ENCODE data around the gene TFIP11.

The TFIP11 gene

DNA sequence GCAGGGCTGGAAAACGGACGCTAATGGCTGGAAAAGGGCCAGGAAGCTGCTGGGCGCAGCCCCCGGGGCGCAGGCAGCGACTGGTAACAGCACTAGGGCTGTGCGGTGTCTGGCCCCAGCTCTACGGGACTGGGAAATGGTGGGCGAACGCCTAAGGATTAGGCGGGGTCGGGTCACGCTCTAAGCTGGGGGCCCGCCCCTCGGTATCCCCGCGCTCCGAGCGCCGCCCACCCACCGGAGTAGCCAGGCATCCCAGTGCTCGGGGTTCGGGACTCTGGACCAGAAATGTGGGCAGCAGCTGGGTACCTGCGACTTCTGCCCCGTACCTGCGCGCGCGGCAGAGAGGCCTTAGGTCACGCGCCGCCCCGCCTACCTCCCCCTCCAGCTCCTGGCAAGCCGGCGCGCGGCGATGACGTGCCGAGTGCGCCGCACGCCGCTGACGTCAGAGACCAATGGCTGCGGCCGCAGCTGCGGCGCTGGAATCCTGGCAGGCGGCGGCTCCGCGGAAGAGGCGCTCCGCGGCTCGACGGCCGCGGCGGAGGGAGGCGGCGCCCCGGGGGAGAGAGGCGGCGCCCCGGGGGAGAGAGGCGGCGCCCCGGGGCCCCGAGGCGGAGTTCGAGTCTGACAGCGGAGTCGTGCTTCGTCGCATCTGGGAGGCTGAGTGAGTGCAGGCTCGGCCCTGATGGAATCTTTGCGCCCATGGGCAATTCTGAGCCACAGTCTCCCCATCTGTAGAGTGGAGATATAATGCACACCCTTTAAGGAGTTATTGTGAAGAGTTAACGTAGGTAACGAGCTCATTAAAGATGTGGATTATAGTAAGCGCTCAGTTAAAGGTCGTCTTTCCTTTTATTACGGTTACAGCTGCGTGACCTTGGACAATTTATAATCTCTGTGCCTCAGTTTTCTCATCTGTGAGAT, 28.6 kb downstream of the TFIP11 start, which contains the start of the genes HPS4 and SRRD:
TSS of gene HPS4 (minus strand) at position 345 of the 921 bp plus-strand sequence. CDS start 2,021 bp downstream, outside the sequence.
TSS of gene SRRD (plus strand) at position 439 of the 921 bp plus-strand sequence. CDS start at position 453, 14 bp downstream.
- peak within 1 kb of the TSS; percentile 67 for H3K27ac ChIP-seq
- TF ChIP-seq, protein P1, sequence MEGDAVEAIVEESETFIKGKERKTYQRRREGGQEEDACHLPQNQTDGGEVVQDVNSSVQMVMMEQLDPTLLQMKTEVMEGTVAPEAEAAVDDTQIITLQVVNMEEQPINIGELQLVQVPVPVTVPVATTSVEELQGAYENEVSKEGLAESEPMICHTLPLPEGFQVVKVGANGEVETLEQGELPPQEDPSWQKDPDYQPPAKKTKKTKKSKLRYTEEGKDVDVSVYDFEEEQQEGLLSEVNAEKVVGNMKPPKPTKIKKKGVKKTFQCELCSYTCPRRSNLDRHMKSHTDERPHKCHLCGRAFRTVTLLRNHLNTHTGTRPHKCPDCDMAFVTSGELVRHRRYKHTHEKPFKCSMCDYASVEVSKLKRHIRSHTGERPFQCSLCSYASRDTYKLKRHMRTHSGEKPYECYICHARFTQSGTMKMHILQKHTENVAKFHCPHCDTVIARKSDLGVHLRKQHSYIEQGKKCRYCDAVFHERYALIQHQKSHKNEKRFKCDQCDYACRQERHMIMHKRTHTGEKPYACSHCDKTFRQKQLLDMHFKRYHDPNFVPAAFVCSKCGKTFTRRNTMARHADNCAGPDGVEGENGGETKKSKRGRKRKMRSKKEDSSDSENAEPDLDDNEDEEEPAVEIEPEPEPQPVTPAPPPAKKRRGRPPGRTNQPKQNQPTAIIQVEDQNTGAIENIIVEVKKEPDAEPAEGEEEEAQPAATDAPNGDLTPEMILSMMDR (IDR thresholded peaks at IDR 0.05), result no peak
- no peak for TF ChIP-seq ZFX (IDR thresholded peaks at IDR 0.05; ENCODE audit: borderline replicate concordance)

DNA sequence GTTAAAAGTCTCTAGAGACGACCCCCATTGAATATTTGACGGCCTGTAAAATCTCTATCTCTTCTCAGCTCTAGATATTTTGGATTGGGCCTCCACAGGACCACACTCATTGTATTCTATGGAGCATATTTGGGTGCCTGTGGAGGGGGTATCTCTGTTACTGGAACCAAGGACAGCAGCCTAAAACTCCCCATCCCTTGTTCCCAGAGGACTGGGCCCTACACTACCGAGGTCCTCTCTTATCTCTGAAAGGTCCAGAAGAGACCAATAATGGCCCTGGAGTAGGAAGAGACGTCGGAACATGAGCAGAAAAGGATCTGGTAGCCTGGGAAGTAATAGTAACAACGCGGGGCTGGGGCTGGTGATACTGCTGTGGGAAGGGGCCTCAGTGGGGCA, 29.2 kb downstream of the TFIP11 start:
- H3K27ac ChIP-seq, result peak overlapping the region; percentile 67
- no peak for TF ChIP-seq ZFX (IDR thresholded peaks at IDR 0.05; ENCODE audit: borderline replicate concordance)
- TF ChIP-seq, protein P1 (IDR thresholded peaks at IDR 0.05), result no peak

DNA sequence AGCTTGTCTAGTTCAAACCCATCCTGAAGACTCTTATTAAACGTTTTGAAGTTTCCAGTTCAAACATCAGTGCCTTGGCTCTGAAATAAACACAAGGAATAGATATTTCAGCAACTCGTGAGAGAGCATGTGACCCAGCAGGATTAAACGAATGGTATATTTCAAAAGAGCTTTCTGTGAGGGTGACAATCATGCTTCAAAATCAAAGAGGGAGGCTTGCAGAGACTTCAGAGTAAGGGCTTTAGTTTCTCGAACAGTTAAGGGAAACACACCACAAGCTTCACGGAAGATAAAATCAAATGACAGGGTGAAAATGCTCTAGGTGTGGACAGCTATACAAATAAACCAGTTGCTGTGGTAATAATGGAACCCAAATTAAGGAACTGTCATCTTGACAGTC, 30.1 kb downstream of the TFIP11 start:
- no peak overlapping the region for H3K27ac ChIP-seq
- TF ChIP-seq, protein P1 (IDR thresholded peaks at IDR 0.05), result no peak
- TF ChIP-seq ZFX (IDR thresholded peaks at IDR 0.05; ENCODE audit: borderline replicate concordance), result no peak

GRCh38 chr22:26481694-26482093, 30.6 kb downstream of the TFIP11 start:
- TF ChIP-seq, protein P1 (IDR thresholded peaks at IDR 0.05), result no peak
- no peak for TF ChIP-seq ZFX (IDR thresholded peaks at IDR 0.05; ENCODE audit: borderline replicate concordance)
- no peak overlapping the region for H3K27ac ChIP-seq

GRCh38 chr22:26481112-26481693, 31.1 kb downstream of the TFIP11 start:
- H3K27ac ChIP-seq, result no peak overlapping the region
- TF ChIP-seq, protein P1 (IDR thresholded peaks at IDR 0.05), result no peak
- no peak for TF ChIP-seq ZFX (IDR thresholded peaks at IDR 0.05; ENCODE audit: borderline replicate concordance)

DNA sequence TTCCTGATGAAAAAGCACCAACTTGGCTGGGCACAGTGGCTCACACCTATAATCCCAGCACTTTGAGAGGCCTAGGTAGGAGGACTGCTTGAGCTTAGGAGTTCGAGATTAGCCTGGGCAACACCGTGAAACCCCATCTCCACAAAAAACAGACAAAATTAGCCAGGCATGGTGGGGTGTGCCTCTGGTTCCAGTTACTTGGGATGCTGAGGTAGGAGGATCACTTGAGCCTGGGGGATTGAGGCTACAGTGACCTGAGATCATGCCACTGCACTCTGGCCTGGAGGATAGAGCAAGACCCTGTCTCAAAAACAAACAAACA, 31.7 kb downstream of the TFIP11 start:
- TF ChIP-seq, protein P1 (IDR thresholded peaks at IDR 0.05), result no peak
- no peak for TF ChIP-seq ZFX (IDR thresholded peaks at IDR 0.05; ENCODE audit: borderline replicate concordance)
- H3K27ac ChIP-seq, result no peak overlapping the region

Measured in 22Rv1 (cell line).